HepG2 (cell line): Measurements from ENCODE around the gene C2CD2. TPM values are rescaled to one million over a fixed set of nuclear protein-coding genes. Genes with fewer than 3 reads are reported as not detected.
A peak's percentile ranks its signal among the peaks of the same experiment; 100 is the strongest.

ENCODE experiments used
- CSRNP2 ChIP-seq: sonication (generic); formaldehyde crosslinking; conservative IDR thresholded peaks from 2 replicates; pipeline ENCODE4 v1.8.0; 2022; ENCODE audit warnings: low read depth, missing genetic modification reagents
- DR1 ChIP-seq: sonication (generic); formaldehyde crosslinking; IDR thresholded peaks from 2 replicates; pipeline ENCODE4 v1.8.0; 2021; ENCODE audit warnings: mild to moderate bottlenecking, missing genetic modification reagents, inconsistent platforms
- FOXA3 ChIP-seq: IDR thresholded peaks from 2 replicates; pipeline ENCODE4 v1.6.1; 2016; ENCODE audit warnings: missing genetic modification reagents, missing compliant biosample characterization
- HHEX ChIP-seq: IDR thresholded peaks from 2 replicates; pipeline ENCODE4 v1.6.1; 2016; ENCODE audit warnings: control low read depth
- HOXA3 ChIP-seq: sonication (generic); formaldehyde crosslinking; IDR thresholded peaks from 2 replicates; pipeline ENCODE4 v1.5.0; 2020; ENCODE audit warnings: missing genetic modification reagents
- KMT2B ChIP-seq: IDR thresholded peaks from 2 replicates; pipeline ENCODE4 v1.6.1; 2016; ENCODE audit warnings: missing genetic modification reagents, missing compliant biosample characterization
- NFRKB ChIP-seq: fragments of 450-650 bp; IDR thresholded peaks from 2 replicates; pipeline ENCODE4 v1.6.1; 2017
- PCBP1 ChIP-seq: fragments of 200-400 bp; formaldehyde crosslinking; IDR thresholded peaks from 2 replicates; pipeline ENCODE4 v1.6.1; 2017; ENCODE audit warnings: mild to moderate bottlenecking, low read depth, low read length, borderline replicate concordance
- REST ChIP-seq, 2 experiments: IDR thresholded peaks; 2 replicates each; pipeline ENCODE4 v1.6.1; 2011 to 2012; ENCODE audit warnings: low read length in 2 of 2, borderline replicate concordance in 1 of 2, low read depth in 1 of 2, mild to moderate bottlenecking in 1 of 2, moderate library complexity in 1 of 2
- RNF2 ChIP-seq: fragments of 450-650 bp; conservative IDR thresholded peaks from 2 replicates; pipeline ENCODE4 v1.6.1; 2016; ENCODE audit warnings: low read depth
- TEF ChIP-seq: sonication (generic); formaldehyde crosslinking; IDR thresholded peaks from 2 replicates; pipeline ENCODE4 v1.5.0; 2020; ENCODE audit warnings: missing genetic modification reagents
- TOPORS ChIP-seq: sonication (generic); formaldehyde crosslinking; IDR thresholded peaks from 2 replicates; pipeline ENCODE4 v1.8.0; 2023; ENCODE audit warnings: mild to moderate bottlenecking, missing genetic modification reagents
- TSC22D2 ChIP-seq: sonication (generic); formaldehyde crosslinking; IDR thresholded peaks from 2 replicates; pipeline ENCODE4 v1.5.1; 2020; ENCODE audit warnings: missing genetic modification reagents, mild to moderate bottlenecking, borderline replicate concordance
- ZFP36 ChIP-seq: fragments of 150-350 bp; IDR thresholded peaks from 2 replicates; pipeline ENCODE4 v1.6.1; 2018; ENCODE audit warnings: borderline replicate concordance, low read length, low read depth; ENCODE audit not compliant: partially characterized antibody
- ZMYM2 ChIP-seq: sonication (generic); formaldehyde crosslinking; IDR thresholded peaks from 2 replicates; pipeline ENCODE4 v1.8.0; 2022; ENCODE audit warnings: mild to moderate bottlenecking, missing genetic modification reagents
- ZNF160 ChIP-seq: sonication (generic); formaldehyde crosslinking; IDR thresholded peaks from 2 replicates; pipeline ENCODE4 v1.8.0; 2022; ENCODE audit warnings: mild to moderate bottlenecking, inconsistent platforms, missing genetic modification reagents
- ZNF264 ChIP-seq: sonication (generic); formaldehyde crosslinking; IDR thresholded peaks from 2 replicates; pipeline ENCODE4 v1.4.0; 2020; ENCODE audit warnings: missing genetic modification reagents
- ZNF281 ChIP-seq: sonication (generic); formaldehyde crosslinking; IDR thresholded peaks from 2 replicates; pipeline ENCODE4 v1.4.0; 2020; ENCODE audit warnings: missing genetic modification reagents, borderline replicate concordance
- ZNF557 ChIP-seq: sonication (generic); formaldehyde crosslinking; IDR thresholded peaks from 2 replicates; pipeline ENCODE4 v1.4.0; 2020; ENCODE audit warnings: missing genetic modification reagents
- ZNF629 ChIP-seq: sonication (generic); formaldehyde crosslinking; conservative IDR thresholded peaks from 2 replicates; pipeline ENCODE4 v1.5.0; 2020; ENCODE audit warnings: missing genetic modification reagents
- polyA plus RNA-seq, 8 experiments: library from polyadenylated mRNA; depleted of rRNA in 3 of 8; stranded (reverse) in 7 of 8; unstranded in 1 of 8; fragments of >200 nt; fragmentation: Illumina TruSeq in 4 of 8; extraction: Trizol in 4 of 8; gene quantifications; 2 replicates each; pipeline versions ENCODE4 v1.2.1 to v1.2.3, GENCODE V29; 2011 to 2016; ENCODE audit warnings: low read depth in 4 of 8, missing spikeins in 1 of 8, mixed read lengths in 1 of 8; ENCODE audit not compliant: insufficient read depth in 1 of 8
- total RNA-seq, 5 experiments: library from RNA; depleted of rRNA; stranded (reverse); fragments of >200 nt; fragmentation: Illumina TruSeq; extraction: Trizol; gene quantifications; 2 replicates each; pipeline ENCODE4 v1.2.3, GENCODE V29; 2016; ENCODE audit warnings: low read depth in 1 of 5

C2CD2 gene
- total and polyA plus RNA-seq, 2 of the 13 experiments (the other 11 are each of a cell fraction or from before 2014, with no cell fraction given): 12.5 to 19.7 TPM

GRCh38 chr21:41973861-41974751, 20.3 kb upstream of the C2CD2 start (continued):
- no peak for TF ChIP-seq REST (IDR thresholded peaks at IDR 0.05; ENCODE audit: borderline replicate concordance in 1 of 2, low read depth in 1 of 2, low read length in 2 of 2)
- TF ChIP-seq RNF2: 0 out of 2 replicates have a peak, but pooled peaks have one; percentile 35
- TF ChIP-seq TSC22D2: no peak
- no peak for TF ChIP-seq FOXA3
- TF ChIP-seq ZFP36: no peak
- TF ChIP-seq NFRKB: no peak
- no peak for TF ChIP-seq CSRNP2 (CRISPR knock-in tag)
- TF ChIP-seq PCBP1: no peak
- TF ChIP-seq DR1 (CRISPR knock-in tag): no peak
- no peak for TF ChIP-seq TEF (CRISPR knock-in tag)
- TF ChIP-seq ZMYM2 (CRISPR knock-in tag): 0 out of 2 replicates have a peak, but pooled peaks have one; percentile 22
- TF ChIP-seq ZNF264 (CRISPR knock-in tag): no peak
- TF ChIP-seq ZNF557: 0 out of 2 replicates have a peak, but pooled peaks have one; percentile 10
- TF ChIP-seq ZNF281 (CRISPR knock-in tag): peak; percentile 79; the same call in 1 of the 2 replicates
- TF ChIP-seq KMT2B (CRISPR knock-in tag): no peak
- TF ChIP-seq ZNF160: no peak
- TF ChIP-seq HOXA3 (CRISPR knock-in tag): no peak
- no peak for TF ChIP-seq TOPORS (CRISPR knock-in tag)
- TF ChIP-seq ZNF629: no peak; the same call in 1 of the 2 replicates
- no peak for TF ChIP-seq HHEX (CRISPR knock-in tag)
